Activated naive CD8-positive, alpha-beta T cell treated with anti-CD3 and anti-CD28 coated beads for 36 hours (primary cell): ENCODE results near the gene FGF11. TPM values are rescaled to one million over a fixed set of nuclear protein-coding genes. Genes with fewer than 3 reads are reported as not detected.
"Not testable (repeated sequence)": the region's sequence is repeated elsewhere in the genome, so short reads cannot be mapped to it uniquely, and the experiment has no call there.

Source experiments
- DNase-seq: peaks from one replicate; pipeline ENCODE4 v3.0.0; 2021
- H3K27ac Mint-ChIP-seq: one replicate; pipeline ENCODE4 v1.8.0; 2022; ENCODE audit warnings: mild to moderate bottlenecking, moderate library complexity, mixed read lengths
- H3K27me3 Mint-ChIP-seq: one replicate; pipeline ENCODE4 v1.8.0; 2022; ENCODE audit warnings: mild to moderate bottlenecking, mixed read lengths
- H3K36me3 Mint-ChIP-seq: one replicate; pipeline ENCODE4 v1.8.0; 2021; ENCODE audit warnings: mild to moderate bottlenecking, mixed read lengths
- H3K4me1 Mint-ChIP-seq: one replicate; pipeline ENCODE4 v1.8.0; 2021; ENCODE audit warnings: mixed read lengths
- H3K4me3 Mint-ChIP-seq: one replicate; pipeline ENCODE4 v1.8.0; 2022; ENCODE audit warnings: mild to moderate bottlenecking, moderate library complexity, mixed read lengths
- H3K9me3 Mint-ChIP-seq: one replicate; pipeline ENCODE4 v1.8.0; 2022; ENCODE audit warnings: mixed read lengths
- total RNA-seq, 2 experiments: library from RNA; stranded (reverse); gene quantifications; one replicate each; pipeline ENCODE4 v1.2.3, GENCODE V29; 2021

FGF11 gene
- total RNA-seq, 2 experiments from 2014 or later = 7.6 to 9.2 TPM

DNA sequence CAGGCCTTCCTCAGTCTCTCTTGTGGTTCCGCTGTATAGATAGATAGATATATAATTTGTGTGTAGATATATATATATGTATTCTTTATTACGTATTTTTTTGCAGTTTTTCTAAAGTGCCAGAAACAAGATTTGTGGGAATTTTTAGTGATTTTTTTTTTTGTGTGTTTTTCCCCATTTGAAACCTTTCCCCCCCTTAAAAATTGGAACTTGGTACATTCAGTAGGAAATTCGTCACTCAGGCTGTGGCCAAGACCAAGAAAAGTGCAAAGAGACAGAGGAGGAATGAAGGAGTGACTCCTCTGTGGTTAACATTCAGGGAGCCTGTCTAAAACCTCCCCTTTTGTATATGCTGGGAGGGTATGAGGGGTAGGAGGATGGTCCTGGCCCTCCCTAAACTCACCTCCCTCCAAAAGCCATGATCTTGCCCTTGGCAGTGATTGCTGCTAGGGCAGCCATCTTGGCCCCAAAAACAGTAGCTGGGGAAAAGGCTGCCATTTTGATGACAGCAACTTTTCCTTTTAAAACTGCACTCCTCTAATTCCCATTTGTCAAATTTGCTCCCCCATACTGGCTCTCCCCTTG lies 20.7 kb downstream of the FGF11 start:
- H3K27me3 Mint-ChIP-seq = no peaks in the 10 kb centered on the region
- DNase-seq = no peak
- peaks cover 20% of the 10 kb centered on the region for H3K36me3 Mint-ChIP-seq
- H3K27ac Mint-ChIP-seq = no peak overlapping the region
- H3K4me3 Mint-ChIP-seq = no peak overlapping the region
- no peaks in the 10 kb centered on the region for H3K9me3 Mint-ChIP-seq
- peaks cover 12% of the 10 kb centered on the region for H3K4me1 Mint-ChIP-seq

DNA sequence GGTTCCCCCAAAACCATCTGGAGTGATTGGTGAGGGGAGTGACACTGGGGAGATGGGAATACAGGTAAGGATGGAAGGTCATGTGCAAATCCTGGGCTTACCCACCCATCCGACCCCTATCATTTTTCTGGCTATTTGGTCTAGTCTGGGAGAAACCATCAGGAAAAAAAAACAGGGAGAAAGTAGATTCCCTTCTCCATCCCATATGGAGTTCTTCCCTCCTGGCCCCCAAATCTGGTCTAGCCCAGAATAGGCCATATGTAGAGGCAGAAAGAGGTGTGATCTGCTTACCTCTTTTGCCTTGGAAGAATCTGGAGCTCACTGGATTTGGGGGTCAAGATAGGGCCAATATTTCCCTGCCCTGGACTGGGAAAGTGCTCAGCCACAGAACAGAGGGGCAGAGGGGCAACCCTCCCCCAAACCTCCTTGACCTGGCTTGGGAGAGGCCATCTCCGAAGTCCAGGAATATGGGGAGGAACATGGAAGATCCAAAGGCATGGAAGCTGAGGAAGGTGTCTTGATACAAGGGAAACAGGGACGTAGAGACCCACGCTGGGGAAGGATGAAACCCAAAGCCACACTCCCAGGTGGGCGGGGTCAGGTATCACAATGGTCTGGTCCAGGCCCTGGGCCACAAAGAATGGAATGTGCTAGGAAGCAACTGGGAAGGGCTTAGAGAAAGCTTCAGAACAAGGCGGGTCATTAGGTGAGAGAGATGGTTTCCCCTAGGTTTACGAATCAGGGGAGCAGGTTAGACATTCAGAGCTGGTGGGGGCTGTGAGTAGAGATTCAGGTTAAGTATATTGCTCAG lies 21.7 kb downstream of the FGF11 start:
- DNase-seq = no peak
- Mint-ChIP-seq H3K27me3 (no peaks in the 10 kb centered on the region), H3K27ac (no peak overlapping the region), H3K36me3 (peaks cover 20% of the 10 kb centered on the region), H3K4me1 (peaks cover 10% of the 10 kb centered on the region), H3K9me3 (no peaks in the 10 kb centered on the region), H3K4me3 (no peak overlapping the region)

DNA sequence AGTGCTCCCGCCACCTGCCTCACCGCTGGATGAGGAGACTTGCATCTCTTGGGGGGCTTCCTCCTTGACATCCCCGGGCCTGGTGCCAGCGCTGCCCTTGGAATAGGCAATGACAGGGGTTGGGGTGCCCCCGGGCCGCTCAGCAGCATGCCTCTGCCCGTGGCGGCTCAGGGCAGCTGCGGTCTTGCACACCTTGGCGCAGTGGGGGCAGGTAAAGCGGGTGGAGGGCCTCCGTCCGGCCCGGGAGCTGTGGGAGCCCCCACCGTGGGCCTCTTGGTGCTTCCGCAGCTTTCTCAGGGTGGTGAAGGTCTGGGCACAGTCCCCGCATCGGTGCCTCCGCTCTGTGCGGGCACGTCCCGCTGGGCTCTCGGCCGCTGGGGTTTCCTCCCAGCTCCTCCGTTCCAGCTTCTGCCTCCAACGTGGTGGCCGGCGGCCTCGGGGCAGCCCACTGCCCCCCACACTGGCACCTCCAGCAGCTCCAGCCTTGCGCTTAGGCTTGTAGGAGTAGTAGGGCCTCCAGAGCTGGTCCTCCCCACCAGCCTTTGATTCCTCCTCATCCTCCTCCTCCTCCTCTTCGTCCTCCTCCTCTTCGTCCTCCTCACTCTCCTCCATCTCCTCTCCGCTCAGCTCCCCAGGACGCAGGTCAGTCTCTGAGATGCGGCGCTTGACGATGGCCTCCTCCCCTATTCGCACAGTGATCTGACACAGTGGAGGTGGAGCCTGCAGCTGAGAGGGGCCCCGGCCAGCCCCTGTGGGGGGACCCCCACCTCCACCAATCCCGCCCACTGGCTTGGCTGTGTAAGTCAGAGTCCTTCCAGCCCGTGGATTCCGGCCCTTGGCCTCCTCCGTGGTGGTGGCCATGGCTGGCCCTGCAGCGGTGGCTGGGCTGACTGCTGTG lies 23.4 kb downstream of the FGF11 start:
- no peak overlapping the region for H3K27ac Mint-ChIP-seq
- no peak for DNase-seq
- H3K4me3 Mint-ChIP-seq = no peak overlapping the region
- H3K27me3 Mint-ChIP-seq = no peaks in the 10 kb centered on the region
- H3K4me1 Mint-ChIP-seq = peaks cover 13% of the 10 kb centered on the region
- no peaks in the 10 kb centered on the region for H3K9me3 Mint-ChIP-seq
- peaks cover 15% of the 10 kb centered on the region for H3K36me3 Mint-ChIP-seq

DNA sequence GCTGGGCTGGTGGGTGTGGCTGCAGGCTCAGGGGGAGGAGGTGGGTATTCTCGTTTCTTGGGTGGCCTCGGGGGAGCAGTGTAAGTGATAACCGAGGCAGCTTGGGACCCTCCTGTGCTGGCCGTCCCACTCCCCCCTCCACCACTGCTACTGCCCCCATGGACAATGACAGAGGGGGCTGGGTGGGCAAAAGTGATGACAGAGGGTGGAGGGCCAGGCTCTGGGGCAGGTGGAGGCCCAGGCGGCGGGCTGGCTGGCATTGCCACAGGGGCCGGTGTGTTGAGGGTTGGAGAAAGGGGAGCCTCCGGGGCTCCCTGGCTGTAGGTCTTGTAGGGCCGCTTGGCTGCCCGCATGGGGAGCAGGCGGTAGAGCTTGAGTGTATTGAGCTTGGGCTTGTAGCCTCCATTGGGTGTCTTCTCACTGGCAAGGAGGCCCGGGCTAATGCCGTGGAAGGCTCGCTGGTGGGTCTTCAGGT lies 24.1 kb downstream of the FGF11 start:
- H3K4me3 Mint-ChIP-seq = no peak overlapping the region
- H3K27ac Mint-ChIP-seq = no peak overlapping the region
- no peaks in the 10 kb centered on the region for H3K9me3 Mint-ChIP-seq
- DNase-seq = no peak
- peaks cover 17% of the 10 kb centered on the region for H3K36me3 Mint-ChIP-seq
- peaks cover 16% of the 10 kb centered on the region for H3K4me1 Mint-ChIP-seq
- H3K27me3 Mint-ChIP-seq = no peaks in the 10 kb centered on the region

DNA sequence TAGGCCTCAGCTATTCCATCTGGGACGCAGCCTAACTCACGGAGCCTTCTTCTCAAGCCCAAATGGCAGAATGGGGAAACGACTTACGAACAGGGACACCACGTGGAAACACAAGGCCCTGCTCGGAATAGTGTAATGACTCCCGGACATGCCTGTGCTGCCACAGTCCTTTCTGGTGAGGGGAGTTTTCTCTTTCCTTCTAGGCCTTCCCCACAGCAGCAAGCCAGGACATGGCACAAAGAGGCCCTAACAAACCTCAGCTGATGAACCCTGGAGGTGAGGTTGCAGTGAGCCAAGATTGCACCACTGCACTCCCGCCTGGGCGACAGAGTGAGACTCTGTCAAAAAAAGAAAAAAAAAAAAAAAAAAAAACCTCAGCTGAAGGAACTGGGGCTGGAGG lies 24.8 kb downstream of the FGF11 start:
- no peak overlapping the region for H3K4me3 Mint-ChIP-seq
- peaks cover 20% of the 10 kb centered on the region for H3K4me1 Mint-ChIP-seq
- no peak for DNase-seq
- H3K27me3 Mint-ChIP-seq = no peaks in the 10 kb centered on the region
- no peaks in the 10 kb centered on the region for H3K9me3 Mint-ChIP-seq
- H3K36me3 Mint-ChIP-seq = peaks cover 15% of the 10 kb centered on the region
- H3K27ac Mint-ChIP-seq = no peak overlapping the region

DNA sequence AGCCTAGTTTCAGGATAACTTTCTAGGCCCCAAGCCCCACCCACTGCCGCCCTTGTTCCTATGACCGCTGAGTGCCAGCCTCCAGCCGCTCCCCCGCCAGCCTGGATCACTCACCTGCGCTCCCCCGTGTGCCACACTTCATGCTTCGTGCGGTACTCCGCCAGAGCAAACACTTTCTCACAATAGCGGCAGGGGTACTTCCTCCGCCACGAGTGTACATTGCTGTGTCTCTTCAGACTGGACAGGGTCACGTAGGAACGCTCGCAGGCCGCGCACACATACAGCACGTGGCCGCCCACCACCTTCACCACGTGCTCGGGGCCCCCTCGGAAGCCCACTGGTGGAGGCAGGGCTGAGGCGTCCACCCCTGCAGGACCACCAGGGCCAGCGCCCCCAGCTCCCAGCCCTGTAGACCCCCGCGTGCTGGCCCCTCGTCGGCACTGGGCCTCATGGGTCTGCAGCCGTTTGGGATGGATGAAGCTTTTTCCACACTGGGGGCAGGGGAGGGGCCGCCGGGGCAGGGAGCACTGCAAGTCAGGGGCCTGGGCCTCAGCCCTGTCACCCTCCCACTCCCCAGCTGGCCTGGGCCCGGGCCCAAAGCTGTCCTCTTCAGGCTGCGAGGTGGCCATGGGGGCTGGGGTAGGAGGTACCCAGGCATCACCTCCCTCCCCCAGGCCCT lies 26.4 kb downstream of the FGF11 start:
- Mint-ChIP-seq H3K36me3 (peaks cover 11% of the 10 kb centered on the region), H3K27me3 (no peaks in the 10 kb centered on the region), H3K4me1 (peaks cover 20% of the 10 kb centered on the region), H3K27ac (no peak overlapping the region), H3K4me3 (no peak overlapping the region), H3K9me3 (no peaks in the 10 kb centered on the region)
- DNase-seq = no peak

DNA sequence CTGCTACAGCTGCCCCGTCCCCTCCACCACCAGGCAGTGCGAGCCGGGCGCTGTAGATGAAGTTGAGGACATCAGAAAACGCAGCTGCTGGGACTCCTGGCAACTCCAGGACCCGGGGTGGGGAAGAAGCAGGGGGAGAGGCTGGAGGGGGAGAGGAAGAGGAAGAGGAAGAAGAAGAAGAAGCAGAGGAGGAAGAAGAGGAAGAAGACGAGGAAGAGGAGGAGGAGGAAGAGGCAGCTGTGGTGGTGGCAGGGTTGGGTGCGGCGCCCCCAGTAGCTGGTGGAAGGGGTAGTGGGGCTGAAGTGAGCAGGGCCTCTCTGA lies 27.0 kb downstream of the FGF11 start:
- peak overlapping the region; percentile 42 for H3K27ac Mint-ChIP-seq
- no peak overlapping the region for H3K4me3 Mint-ChIP-seq
- peaks cover 20% of the 10 kb centered on the region for H3K4me1 Mint-ChIP-seq
- no peak for DNase-seq
- H3K27me3 Mint-ChIP-seq = no peaks in the 10 kb centered on the region
- H3K36me3 Mint-ChIP-seq = peaks cover 8% of the 10 kb centered on the region
- no peaks in the 10 kb centered on the region for H3K9me3 Mint-ChIP-seq

DNA sequence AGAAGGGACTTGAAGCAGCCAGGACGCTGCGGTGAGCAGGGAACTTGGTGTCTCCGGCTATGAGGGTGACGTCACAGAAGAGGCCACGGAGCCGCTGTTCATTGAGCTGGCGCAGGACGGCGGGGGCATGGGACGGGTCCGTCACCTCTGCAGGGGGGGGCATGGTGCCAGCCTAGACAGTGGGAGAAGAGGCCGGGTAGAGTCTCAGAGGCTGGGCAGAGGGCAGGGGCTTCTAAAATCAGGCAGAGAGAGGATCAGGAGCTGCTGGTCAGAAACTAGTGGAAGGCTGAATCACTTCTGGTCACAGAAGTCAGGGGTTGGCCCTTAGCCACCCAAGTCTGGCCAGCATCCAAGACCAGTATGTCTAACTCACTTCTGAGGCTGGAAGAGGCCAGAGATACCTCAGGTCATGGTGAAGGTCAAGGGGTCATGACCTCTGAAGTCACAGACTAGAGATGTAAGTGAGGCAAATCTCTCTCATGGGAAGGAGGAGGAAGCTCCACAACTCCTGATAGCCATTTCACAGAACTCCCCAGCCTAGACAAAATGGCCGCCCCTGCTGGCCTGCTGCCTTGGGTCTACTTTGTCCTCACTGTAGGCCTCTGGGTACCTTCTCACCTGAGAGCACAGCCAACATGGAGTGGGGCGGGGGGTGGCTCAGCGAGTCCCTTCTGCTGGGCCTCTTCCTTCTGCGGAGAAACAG lies 27.5 kb downstream of the FGF11 start:
- H3K27ac Mint-ChIP-seq = peak overlapping the region; percentile 74
- H3K4me3 Mint-ChIP-seq = no peak overlapping the region
- no peaks in the 10 kb centered on the region for H3K9me3 Mint-ChIP-seq
- H3K36me3 Mint-ChIP-seq = peaks cover 5% of the 10 kb centered on the region
- peaks cover 24% of the 10 kb centered on the region for H3K4me1 Mint-ChIP-seq
- DNase-seq = no peak
- H3K27me3 Mint-ChIP-seq = no peaks in the 10 kb centered on the region

DNA sequence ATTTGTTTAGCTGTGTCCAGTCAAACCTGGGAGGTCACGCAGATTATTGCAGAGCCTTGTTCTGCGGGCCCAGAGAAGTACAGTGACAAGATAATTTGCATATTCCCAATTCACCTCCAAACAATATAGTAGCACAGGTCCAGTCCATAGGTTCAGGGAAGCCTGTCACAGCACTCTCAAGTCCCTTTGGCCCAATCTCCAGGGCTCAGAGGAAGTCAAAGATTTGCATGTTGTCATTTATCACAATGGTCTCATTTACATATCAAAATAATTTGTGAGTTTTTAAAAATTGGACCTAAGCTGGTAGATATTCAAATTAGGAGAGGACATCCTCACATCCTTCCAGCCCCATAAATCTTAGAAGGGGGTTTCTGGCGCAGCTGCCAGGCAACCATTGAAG lies 28.2 kb downstream of the FGF11 start:
- Mint-ChIP-seq H3K4me3 (no peak overlapping the region), H3K9me3 (no peaks in the 10 kb centered on the region), H3K4me1 (peaks cover 27% of the 10 kb centered on the region), H3K27me3 (no peaks in the 10 kb centered on the region), H3K36me3 (peaks cover 5% of the 10 kb centered on the region), H3K27ac (peak overlapping the region; percentile 74)
- DNase-seq = no peak

DNA sequence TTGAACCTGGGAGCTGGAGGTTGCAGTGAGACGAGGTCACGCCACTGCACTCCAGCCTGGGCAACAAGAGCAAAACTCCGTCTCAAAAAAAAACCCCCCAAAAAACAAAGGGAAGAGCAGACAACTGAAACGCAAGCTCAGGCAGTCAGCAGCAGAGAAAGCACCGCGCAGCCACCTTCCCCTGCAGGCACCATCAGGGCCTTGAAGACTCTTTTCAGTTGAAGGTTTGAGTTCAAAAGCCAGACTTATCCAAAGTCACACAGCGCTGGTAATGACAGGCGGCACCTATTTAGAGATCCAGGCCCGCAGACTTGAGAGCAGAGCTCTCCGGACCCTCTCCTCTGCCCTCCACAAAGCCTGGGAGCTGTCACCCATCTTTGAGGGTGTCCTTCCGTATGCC lies 29.0 kb downstream of the FGF11 start:
- no peak for DNase-seq
- H3K27me3 Mint-ChIP-seq = no peaks in the 10 kb centered on the region
- peaks cover 5% of the 10 kb centered on the region for H3K36me3 Mint-ChIP-seq
- no peak overlapping the region for H3K4me3 Mint-ChIP-seq
- H3K27ac Mint-ChIP-seq = no peak overlapping the region
- H3K4me1 Mint-ChIP-seq = peaks cover 30% of the 10 kb centered on the region
- no peaks in the 10 kb centered on the region for H3K9me3 Mint-ChIP-seq

DNA sequence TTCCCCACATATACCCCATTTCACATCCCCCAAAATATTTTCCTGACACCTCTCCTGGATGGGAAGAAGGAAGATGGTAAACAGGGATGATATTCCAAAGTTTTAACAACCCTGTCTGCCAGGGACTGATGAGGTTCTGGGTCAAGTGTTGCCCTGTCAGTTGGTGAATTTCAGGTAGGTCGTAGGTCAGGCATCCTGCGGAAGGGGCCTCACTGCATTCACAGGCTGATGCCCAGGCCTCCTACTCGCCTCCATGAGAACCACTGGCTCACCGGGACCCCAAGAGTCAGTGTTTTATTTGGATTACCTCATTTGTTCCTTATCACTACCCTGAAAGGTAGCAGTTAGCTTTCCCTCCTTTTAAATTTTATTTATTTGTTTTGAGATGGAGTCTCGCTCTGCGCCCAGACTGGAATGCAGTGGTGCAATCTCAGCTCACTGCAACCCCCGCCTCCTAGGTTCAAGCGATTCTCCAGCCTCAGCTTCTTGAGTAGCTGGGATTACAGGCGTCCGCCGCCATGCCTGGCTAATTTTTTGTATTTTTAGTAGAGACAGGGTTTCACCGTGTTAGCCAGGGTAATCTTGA lies 29.6 kb downstream of the FGF11 start:
- no peaks in the 10 kb centered on the region for H3K27me3 Mint-ChIP-seq
- H3K4me3 Mint-ChIP-seq = no peak overlapping the region
- H3K36me3 Mint-ChIP-seq = peaks cover 4% of the 10 kb centered on the region
- DNase-seq = no peak
- H3K27ac Mint-ChIP-seq = no peak overlapping the region
- H3K9me3 Mint-ChIP-seq = no peaks in the 10 kb centered on the region
- peaks cover 30% of the 10 kb centered on the region for H3K4me1 Mint-ChIP-seq

DNA sequence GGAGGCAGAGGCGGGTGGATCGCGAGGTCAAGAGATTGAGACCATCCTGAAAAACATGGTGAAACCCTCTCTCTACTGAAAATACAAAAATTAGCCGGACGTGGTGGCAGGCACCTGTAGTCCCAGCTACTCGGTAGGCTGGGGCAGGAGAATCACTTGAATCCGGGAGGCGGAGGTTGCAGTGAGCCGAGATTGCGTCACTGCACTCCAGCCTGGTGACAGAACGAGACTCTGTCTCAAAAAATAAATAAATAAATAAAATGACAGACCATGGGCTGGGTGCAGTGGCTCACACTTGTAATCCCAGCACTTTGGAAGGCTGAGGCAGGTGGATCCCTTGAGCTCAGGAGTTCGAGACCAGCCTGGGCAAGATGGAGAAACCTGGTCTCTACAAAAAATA lies 30.5 kb downstream of the FGF11 start:
- not testable (repeated sequence) for H3K27ac Mint-ChIP-seq
- H3K4me1 Mint-ChIP-seq = peaks cover 30% of the 10 kb centered on the region

DNA sequence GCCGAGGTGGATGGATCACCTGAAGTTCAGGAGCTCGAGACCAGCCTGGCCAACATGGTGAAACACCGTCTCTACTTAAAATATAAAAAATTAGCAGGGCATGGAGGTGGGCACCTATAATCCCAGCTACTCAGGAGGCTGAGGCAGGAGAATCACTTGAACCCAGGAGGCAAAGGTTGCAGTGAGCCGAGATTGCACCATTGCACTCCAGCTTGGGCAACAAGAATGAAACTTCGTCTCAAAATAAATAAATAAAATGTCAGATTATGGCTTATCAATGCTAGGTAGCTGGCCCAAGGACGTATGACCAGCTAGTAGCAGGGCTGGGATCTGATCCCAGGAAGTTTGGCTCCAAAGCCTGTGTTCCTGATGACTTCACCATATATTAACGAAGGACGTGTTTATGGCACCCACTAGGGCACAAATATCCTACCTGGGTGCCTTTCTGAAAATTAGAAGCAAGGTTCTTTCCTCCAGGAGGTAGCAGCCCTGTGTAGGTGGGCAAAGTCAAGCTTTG lies 31.2 kb downstream of the FGF11 start:
- not testable (repeated sequence) for H3K9me3 Mint-ChIP-seq, H3K27me3 Mint-ChIP-seq, H3K36me3 Mint-ChIP-seq, H3K27ac Mint-ChIP-seq, H3K4me3 Mint-ChIP-seq, DNase-seq
- peaks cover 30% of the 10 kb centered on the region for H3K4me1 Mint-ChIP-seq

More for the DNA sequence above, 30.5 kb downstream of the FGF11 start:
- not testable (repeated sequence) for H3K4me3 Mint-ChIP-seq, H3K9me3 Mint-ChIP-seq, DNase-seq, H3K36me3 Mint-ChIP-seq, H3K27me3 Mint-ChIP-seq

DNA sequence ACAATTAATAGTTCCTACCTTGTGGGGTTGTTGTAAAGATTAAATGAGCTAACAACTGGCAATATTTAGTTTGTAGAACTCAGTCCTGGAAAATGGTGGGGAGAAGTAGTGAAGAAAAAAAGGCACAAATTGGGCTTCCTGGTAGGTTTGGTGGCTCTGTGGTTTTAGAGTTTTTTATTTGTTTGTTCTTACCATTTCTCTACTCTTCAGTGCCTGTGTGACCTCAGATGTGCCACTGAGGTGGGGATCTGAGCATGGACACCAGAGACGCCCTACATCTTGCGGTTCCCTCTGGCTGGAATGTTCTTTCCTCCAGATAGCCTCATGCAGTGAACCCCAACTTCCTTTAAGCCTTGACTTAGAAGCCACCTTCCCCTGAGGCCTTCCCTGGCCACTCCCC lies 32.4 kb downstream of the FGF11 start:
- peaks cover 11% of the 10 kb centered on the region for H3K36me3 Mint-ChIP-seq
- peak overlapping the region; percentile 70 for H3K27ac Mint-ChIP-seq
- peaks cover 38% of the 10 kb centered on the region for H3K4me1 Mint-ChIP-seq
- no peaks in the 10 kb centered on the region for H3K27me3 Mint-ChIP-seq
- no peaks in the 10 kb centered on the region for H3K9me3 Mint-ChIP-seq
- H3K4me3 Mint-ChIP-seq = no peak overlapping the region
- no peak for DNase-seq
